Fibroblast of gingiva (primary cell): ENCODE results near the gene MOB3C.
"Not testable (repeated sequence)": the region's sequence is repeated elsewhere in the genome, so short reads cannot be mapped to it uniquely, and the experiment has no call there.

ENCODE experiments used
- DNase-seq: peaks from one replicate; pipeline ENCODE4 v3.0.0-alpha.2; 2011; ENCODE audit warnings: low read depth

The MOB3C gene

DNA sequence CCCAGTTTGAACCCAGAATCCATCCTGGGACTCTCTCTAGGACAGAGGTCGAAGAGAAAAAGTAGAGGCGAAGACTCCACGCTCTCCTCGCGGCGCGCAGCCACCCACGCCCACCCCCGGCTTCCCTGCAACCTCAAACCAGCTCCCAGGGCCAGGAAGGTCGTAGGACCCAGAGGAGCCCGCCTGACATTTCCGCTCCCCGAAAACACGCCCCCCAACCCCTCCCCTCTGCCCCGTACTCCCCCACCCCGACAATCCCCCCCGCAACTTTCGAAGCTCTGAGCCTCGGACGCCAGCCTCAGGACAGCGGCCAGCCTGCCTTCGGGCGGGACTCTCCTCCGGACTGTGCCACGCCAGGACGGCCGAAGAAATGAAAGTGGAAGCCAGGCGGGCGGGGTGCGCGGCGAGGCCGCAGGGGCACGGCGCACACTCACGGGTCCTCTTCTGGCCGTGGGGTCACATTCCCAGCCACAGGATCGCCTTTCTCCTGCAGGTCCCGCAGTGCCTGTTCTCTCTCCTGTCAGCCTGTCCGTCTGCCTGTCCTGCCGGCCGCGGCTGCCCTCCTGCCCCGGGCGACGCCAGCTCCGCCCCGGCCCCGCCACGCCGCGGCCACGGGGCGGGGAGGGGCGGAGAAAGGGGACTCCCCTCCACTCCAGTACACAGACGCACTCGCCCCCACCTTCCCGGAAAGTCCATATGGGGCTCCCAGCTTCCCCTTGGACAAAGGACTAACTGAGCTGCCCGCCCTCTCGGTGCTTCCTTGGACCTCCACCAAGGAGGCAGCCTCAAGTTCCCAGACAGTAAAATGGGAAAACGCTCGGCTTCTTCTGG, at the start of gene MOB3C:
Gene MOB3C (minus strand): TSS at position 535 of the 831 bp plus-strand sequence. CDS start 3,490 bp downstream, outside the sequence.
- DNase-seq: peak; percentile 81

DNA sequence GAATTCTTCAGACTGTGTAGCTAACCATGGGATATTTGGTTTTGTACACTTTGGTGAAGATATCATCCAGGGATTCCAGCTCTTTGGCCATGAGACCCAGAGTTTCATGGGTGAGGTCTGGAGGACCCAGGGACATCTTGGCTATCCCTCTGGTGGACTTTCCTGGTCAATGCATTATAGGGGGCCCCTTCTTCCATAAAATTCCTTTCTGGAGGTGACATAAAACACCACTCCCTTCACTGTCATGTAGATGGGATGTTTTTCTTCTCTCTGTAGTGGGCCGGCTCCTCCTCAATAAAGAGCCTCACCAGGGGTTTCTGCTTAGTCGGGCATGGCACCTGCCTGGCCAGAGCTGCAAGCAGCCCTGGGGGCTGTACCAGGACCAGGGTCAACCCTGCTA, 49.4 kb upstream of the MOB3C start:
- no peak for DNase-seq

DNA sequence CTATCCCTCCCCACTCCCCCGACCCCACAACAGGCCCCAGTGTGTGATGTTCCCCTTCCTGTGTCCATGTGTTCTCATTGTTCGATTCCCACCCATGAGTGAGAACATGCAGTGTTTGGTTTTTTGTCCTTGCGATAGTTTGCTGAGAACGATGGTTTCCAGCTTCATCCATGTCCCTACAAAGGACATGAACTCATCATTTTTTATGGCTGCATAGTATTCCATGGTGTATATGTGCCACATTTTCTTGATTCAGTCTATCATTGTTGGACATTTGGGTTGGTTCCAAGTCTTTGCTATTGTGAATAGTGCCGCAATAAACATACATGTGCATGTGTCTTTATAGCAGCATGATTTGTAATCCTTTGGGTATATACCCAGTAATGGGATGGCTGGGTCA, 46.3 kb upstream of the MOB3C start:
- not testable (repeated sequence) for DNase-seq

DNA sequence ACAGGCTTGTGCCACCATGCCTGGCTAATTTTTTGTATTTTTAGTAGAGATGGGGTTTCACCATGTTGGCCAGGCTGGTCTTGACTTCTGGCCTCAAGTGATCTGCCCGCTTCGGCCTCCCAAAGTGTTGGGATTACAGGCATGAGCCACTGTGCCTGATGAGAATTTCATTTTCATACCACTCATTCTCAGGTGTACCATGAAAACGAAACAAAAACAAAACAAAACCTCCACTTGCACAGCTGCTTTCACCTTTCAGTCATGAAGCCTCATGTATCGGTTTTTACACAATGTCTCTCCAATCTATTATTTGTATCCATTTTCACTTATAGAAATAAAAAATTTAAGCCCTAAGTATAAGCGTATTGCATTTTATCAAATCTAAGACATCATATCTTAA, 43.5 kb upstream of the MOB3C start:
- not testable (repeated sequence) for DNase-seq

DNA sequence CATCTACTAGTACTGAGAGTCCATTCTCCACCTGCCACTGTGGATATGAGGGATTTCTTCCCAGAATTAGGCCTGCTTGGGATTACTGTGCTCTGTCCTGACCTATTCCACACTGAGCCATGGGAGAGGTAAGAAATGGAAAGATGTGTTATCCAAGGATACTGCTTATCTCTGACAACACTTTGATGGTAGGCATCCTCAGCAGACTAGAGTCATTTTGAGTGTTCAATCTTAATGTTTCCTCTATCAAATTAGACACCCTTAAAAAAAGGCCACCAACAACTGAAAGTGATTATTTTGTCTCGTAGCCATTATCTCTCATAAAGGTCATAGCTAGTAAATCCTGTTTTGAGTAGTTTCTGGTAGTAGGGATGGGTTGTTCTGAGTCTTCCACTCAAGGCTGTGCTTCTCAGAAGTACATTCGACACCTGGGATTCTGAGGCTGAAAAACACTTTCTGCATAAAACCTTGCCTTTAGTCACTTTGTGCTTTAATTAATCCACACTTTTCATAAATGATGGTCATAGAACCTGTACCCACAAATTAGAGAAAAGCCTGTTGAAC, 42.8 kb upstream of the MOB3C start:
- DNase-seq: no peak

DNA sequence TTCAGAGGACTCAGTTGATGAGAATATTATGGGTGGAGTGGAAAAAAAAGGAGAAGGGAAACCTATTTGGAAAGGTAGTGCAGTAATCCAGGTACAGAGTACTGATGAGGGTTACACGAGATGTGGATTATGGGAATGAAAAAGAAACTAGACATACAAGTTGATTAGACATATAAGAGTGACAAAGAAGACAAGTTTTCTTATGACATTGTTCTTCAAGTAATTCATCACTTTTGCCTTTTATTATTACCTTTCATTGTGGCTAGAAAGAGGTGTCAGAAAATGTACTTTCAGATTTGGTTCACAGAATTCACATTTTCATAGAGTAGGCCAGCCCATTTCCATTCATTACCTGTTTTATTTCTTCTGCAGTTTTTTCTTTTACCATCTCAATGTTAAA, 41.2 kb upstream of the MOB3C start:
- DNase-seq: no peak

DNA sequence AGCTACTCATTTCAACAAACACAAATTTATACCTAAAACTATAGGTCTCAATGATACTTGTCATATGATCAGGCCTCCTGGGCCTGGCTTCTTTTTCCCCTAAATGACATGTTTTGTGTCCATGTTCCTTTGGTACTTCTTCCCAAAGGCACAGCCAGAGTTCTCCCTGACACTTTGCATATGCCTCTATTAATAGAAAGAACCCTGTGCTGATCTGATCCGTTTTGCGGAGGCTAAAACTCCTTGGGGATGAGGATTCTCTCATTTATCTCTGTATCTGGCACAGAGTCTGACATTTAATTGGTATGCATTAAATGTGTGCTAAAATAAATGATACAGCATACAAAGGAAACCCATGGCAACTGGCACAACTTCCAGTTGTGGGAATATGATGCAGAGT, 40.0 kb upstream of the MOB3C start:
- DNase-seq: no peak

DNA sequence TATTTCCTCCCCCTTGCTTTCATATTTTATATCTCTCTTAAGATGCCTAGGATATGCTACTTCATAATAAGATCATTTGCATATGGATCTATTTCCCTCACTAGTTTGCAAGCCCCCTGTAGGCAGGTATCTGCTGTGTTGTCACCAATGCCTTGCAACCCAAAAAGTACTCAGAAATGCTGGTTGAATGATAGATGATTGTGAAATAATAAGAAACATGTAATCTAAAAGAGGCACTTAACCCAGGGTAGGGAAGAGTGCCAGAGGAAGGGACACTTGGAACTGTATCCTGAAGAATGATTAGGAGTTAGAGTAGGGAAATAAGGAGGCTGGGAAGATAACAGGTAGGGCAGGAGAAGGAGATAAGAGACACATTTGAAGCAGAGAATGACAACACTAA, 39.2 kb upstream of the MOB3C start:
- DNase-seq: no peak

DNA sequence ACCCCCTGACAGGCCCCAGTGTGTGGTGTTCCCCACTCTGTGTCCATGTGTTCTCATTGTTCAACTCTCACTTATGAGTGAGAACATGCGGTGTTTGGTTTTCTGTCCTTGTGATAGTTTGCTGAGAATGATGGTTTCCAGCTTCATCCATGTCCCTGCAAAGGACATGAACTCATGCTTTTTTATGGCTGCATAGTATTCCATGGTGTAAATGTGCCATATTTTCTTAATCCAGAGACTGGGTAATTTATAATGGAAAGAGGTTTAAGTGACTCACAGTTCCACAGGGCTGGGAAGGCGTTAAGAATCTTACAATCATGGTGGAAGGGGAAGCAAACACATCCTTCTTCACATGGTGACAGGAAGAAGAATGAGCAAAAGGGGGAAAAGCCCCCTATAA, 38.1 kb upstream of the MOB3C start:
- not testable (repeated sequence) for DNase-seq

DNA sequence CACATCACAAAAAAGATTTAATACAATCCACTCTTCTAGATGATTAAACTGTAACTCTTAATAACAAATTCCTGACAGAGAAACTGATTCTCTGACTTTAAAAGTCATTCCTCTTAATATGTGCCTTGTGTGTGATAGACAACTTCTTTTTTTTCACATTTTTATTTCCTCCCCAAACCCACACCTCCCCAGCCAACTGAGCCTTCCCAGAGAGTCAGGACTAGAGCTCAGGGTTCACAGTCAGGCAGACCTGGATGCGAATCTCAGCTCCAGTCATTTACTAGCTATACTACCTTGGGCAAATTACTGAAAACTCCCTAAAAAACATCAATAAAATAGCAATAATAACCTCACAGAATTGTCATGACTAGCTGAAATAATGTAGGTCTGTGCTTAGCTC, 37.4 kb upstream of the MOB3C start:
- DNase-seq: no peak

DNA sequence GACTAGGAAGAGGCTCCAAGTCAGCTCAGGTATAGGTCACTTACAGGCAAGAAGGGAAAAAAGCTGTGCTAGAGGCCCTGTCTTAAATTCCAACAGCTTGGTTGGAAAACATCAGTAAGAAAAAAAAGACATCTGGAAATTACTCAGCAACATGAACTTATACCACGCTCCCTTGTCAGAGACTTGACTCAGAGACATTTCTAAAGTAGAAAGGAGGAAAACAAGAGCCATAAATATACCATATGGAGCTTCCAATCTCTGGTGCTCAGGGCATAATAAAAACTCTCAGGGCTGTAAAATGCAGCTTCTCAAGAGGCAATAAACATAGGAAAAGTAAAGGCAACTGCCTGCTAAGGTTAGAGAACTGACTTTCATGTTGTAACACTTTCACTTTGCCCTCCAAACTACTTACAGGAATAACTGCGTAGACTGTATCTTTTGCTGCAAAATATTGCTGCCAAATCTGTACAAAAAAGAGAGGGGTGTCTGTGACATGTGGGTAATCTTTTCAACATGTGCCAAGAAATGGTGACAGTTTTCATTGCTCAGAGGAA, 36.9 kb upstream of the MOB3C start:
- DNase-seq: no peak

DNA sequence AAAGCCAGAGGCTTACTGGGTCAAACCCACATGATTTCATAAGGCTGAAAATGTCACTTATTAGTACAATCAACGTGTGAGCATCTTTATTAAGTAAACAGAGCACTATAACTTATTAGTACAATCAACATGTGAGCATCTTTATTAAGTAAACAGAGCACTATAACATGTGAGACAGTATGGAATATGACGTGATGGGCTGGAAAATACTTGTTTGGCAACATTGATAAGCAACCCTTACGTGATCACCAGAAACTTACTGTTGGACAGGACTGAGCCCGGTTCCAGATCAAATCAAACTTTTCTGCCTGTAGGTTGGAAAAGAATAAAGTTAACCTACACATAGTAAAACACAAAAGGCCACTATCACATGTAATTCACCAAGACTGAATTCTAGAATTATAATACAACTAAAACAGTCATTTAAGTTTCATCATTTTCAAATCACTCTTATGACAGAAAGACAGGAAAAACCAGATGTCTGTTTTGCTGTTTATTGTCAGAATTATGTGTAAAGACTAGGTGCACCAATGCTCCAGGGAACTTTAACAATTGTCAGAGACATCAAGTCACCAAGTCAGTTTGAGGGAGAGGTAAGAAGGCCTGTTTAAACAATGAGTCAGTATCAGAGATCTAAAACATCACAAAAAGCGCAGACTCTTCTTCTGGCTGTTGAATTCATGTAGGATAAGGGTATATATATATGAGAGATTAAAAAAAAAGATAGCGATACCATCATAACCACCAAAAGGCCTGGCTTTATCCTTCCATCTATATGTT, 35.9 kb upstream of the MOB3C start:
- no peak for DNase-seq

DNA sequence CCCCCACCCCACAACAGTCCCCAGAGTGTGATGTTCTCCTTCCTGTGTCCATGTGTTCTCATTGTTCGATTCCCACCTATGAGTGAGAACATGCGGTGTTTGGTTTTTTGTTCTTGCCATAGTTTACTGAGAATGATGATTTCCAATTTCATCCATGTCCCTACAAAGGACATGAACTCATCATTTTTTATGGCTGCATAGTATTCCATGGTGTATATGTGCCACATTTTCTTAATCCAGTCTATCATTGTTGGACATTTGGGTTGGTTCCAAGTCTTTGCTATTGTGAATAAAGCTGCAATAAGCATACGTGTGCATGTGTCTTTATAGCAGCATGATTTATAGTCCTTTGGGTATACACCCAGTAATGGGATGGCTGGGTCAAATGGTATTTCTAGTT, 34.5 kb upstream of the MOB3C start:
- not testable (repeated sequence) for DNase-seq

DNA sequence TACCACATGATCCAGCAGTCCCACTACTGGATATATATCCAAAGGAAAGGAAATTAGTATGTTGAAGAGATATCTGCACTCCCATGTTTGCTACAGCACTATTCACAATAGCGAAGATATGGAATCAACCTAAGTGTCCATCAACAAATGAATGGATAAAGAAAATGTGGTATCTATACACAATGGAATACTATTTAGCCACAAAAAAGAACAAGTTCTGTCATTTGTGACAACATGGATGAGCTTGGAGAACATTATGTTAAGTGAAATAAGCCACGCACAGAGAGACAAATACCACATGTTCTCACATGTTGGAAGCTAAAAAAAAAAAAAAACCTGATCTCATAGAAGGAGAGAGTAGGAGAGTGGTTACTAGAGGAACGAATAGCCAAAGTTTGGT, 33.9 kb upstream of the MOB3C start:
- DNase-seq: no peak

DNA sequence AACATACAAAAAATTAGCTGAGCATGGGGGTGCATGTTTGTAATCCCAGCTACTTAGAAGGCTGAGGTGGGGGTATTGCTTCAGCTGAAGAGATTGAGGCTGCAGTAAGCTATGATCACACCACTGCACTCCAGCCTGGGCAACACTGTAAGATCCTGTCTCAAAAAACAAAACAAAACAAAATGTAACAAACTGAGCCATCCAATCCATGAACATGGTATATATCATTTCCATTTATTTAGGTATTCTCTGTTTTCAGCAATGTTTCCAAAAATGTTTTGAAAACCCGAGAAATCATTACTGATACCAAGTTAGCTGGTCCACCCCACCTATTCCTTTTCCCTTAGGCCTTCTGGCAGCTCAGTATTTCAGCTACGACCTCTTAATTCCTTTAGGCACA, 33.2 kb upstream of the MOB3C start:
- DNase-seq: no peak

DNA sequence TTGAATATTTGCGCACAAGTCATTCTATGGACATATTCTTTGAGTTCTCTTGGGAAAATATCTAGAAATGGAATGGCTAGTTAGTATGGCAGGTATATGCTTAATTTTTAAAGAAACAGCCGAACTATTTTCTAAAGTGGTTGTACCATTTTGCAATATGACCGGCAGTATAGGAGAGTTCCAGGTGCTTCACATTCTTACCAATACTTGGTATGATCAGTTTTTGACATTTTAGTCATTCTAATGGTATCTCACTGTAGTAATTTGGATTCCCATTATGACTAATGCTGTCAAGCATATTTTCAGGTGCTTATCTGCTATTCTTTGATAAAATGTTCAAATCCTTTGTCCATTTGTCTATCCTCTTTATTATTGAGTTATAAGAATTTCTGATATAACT, 31.0 kb upstream of the MOB3C start:
- no peak for DNase-seq

DNA sequence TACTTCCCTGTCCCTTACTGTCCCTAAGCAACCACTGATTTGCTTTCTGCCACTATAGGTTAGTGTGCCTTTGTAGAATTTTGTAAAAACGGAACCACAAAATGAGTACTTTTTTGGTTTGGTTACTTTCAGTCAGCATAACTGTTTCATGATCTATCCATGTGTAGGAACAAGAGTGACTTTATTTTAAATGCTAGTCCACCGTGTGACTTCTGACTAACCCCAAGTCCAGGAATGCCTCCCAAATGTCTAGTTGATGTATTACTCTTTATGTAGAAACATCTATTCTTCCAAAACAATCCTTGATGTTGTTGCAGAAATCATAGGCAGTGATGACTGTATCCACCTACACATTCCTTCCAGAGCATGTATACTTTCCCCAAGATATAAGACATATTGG, 30.2 kb upstream of the MOB3C start:
- no peak for DNase-seq

DNA sequence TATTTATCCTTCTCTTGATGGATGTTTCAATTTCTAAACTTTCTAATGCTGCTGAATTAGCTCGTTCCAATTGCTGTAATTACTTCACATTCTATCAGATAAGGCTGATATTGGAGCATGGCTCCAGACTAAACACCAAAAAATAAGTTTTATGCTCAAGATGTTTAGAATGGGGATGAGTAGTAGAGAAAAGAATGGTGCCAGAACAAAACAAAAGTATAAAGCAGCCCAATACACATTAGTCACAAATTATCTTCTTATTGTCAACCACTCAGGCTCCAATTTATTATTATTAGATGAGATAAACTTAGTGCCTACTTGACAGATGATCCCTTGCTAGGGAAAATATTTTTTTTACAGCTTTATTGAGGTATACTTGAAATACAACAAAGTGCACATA, 29.7 kb upstream of the MOB3C start:
- DNase-seq: no peak

DNA sequence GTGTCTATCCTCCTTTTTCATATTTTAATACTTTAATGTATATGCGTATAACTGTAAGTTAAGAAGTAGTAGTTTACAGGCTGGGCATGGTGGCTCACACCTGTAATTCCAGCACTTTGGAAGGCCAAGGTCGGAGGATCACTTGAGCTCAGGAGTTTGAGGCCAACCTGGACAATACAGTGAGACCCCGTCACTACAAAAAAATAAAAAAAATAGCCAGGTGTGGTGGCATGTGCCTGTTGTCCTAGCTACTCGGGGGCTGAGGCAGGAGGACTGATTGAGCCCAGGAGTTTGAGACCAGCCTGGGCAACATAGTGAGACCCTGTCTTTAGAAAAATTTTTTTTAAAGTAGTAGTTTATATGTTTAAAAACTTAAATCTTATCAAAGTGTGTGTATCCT, 29.2 kb upstream of the MOB3C start:
- no peak for DNase-seq

DNA sequence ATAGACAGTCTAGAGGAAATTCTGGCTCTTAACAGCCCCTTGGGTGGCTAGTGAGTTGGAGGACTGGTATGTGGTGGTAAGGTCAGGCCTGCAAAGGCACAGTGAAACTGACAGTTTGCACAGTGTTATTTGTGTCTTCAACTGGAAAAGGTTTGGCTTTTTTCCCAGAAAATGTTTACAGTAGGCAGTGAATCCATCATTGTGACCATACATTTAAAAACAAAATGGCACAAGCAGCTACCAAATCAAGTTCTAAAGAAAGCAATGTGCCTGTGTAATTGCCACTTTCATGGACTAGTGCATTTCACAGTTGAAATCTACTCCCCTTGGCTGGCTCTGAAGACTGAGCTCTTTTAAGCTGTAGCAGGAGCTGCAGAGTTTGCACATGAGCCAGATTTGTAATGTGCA, 26.8 kb upstream of the MOB3C start:
- DNase-seq: peak; percentile 95

DNA sequence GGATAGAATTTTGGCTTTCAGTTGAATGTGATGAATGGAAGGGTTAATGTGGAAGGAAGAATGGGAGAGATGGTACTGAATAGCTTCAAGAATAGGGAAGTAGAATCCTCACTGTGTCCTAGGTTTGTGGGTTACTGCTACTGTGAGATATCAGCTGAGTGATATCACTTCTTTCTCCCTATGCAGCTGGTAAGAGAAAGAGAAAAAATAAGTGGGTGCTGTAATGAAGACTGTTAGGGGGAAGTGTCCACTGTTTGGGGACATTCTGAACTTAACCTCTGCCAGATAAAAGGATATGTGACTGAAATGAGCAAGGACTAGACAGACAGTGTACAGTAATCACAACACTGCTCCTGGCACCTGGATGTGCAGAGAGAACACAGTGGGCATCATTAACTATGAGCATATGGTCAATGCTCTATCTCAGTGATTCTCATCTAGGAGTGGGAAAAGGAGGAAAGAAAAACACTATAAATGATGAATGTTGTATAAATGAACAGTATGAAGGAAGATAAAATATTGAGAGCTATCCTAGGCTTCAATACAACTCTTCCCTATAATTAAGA, 25.6 kb upstream of the MOB3C start:
- no peak for DNase-seq

DNA sequence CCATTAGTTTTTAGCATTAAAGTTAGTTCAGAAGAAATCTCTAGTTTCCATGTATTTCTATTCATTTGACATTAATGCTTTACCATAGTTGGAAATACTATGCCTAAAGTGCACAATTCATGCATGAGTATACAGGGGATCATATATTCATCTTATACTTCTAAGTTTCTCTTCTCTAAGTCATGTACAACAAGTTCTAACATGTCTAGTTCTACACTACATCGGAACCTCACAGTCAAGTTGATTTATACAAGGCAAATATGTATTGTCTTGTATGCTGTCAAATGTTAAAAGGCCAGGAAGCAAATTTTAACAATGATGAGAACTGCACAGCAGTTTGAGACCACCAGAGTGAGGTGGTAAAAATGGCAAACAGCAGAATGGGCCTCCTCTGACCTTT, 22.9 kb upstream of the MOB3C start:
- DNase-seq: no peak

DNA sequence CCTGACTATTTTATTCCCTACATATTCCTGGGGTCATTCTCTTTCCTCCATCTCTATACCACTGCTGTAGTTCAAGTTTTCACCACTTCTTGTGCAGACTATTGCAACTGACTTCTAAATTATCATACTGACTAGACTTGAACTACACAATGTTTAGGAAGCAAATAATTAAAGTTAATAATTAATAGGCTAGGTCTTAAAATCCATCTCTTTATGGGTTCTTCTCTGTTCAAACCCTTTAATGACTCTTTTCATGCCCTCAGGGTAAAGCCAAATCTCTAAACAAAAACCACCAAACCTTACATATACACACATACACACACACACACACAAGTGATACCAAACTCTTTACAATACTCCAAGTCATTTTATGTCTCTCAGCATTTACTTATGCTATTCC, 22.3 kb upstream of the MOB3C start:
- DNase-seq: no peak
